H1 (cell line): ENCODE results near the gene PPP6R1. TPM values are rescaled to one million over a fixed set of nuclear protein-coding genes. Genes with fewer than 3 reads are reported as not detected.

Experiments used
- CTCF ChIA-PET: fragments of 300-600 bp; sonication (Branson Sonifier 250); formaldehyde crosslinking; loops from one replicate; lab custom pipeline; 2021; ENCODE audit not compliant: partially characterized antibody; lab: Charles Lee
- POLR2A ChIA-PET: fragments of 300-600 bp; sonication (Branson Sonifier 250); formaldehyde crosslinking; loops from one replicate; lab custom pipeline; 2021; ENCODE audit warnings: inconsistent platforms; ENCODE audit not compliant: partially characterized antibody; lab: Charles Lee
- DNase-seq, 2 experiments: peaks; one replicate each; pipeline versions ENCODE4 v3.0.0 to v3.0.0-alpha.2; 2010 to 2022; ENCODE audit warnings: low spot score in 2 of 2, low read depth in 1 of 2, mixed read lengths in 1 of 2
- FAIRE-seq: peaks from 2 replicates; lab custom pipeline; 2011; peaks lifted over from hg19 to GRCh38; lab: Jason Lieb, UNC
- H2AFZ ChIP-seq: 2 replicates; pipeline ENCODE4 v1.8.1; 2012; ENCODE audit warnings: low read length, inconsistent platforms
- H2AK5ac ChIP-seq: 2 replicates; pipeline ENCODE4 v1.6.1; 2013; ENCODE audit warnings: low read depth, low read length
- H2BK120ac ChIP-seq: replicated peaks from 2 replicates; pipeline ENCODE3; 2013; ENCODE audit warnings: low read depth, low read length, inconsistent platforms
- H2BK12ac ChIP-seq: 2 replicates; pipeline ENCODE4 v1.6.1; 2013; ENCODE audit warnings: low read depth, low read length
- H2BK15ac ChIP-seq: 2 replicates; pipeline ENCODE4 v1.6.1; 2013; ENCODE audit warnings: low read length
- H2BK20ac ChIP-seq: 2 replicates; pipeline ENCODE4 v1.6.1; 2013; ENCODE audit warnings: low read length
- H2BK5ac ChIP-seq: 2 replicates; pipeline ENCODE4 v1.6.1; 2013; ENCODE audit warnings: low read depth, low read length
- H3K14ac ChIP-seq: 2 replicates; pipeline ENCODE4 v1.6.1; 2013; ENCODE audit warnings: inconsistent platforms; ENCODE audit not compliant: insufficient read length
- H3K18ac ChIP-seq: 2 replicates; pipeline ENCODE4 v1.6.1; 2013; ENCODE audit warnings: low read length; ENCODE audit errors: extremely low read depth
- H3K23ac ChIP-seq: 2 replicates; pipeline ENCODE4 v1.6.1; 2013; ENCODE audit warnings: inconsistent platforms; ENCODE audit not compliant: insufficient read length
- H3K23me2 ChIP-seq: 2 replicates; pipeline ENCODE4 v1.6.1; 2013; ENCODE audit warnings: low read depth, low read length
- H3K27ac ChIP-seq: 2 replicates; pipeline ENCODE4 v1.6.1; 2011; ENCODE audit warnings: low read depth, low read length, inconsistent platforms
- H3K27me3 ChIP-seq, 4 experiments: replicated peaks in 1 of 4; 1 replicate in 1 of 4; 2 replicates in 3 of 4; pipeline versions ENCODE4 v1.6.1 to v1.8.1; 2011 to 2013; ENCODE audit warnings: low read length in 3 of 4, mild to moderate bottlenecking in 3 of 4, inconsistent platforms in 2 of 4, mixed read lengths in 2 of 4, moderate library complexity in 1 of 4; ENCODE audit not compliant: control insufficient read depth in 3 of 4, insufficient read depth in 3 of 4; ENCODE audit errors: extremely low read depth in 1 of 4
- H3K36me3 ChIP-seq, 4 experiments: 2 replicates each; pipeline versions ENCODE4 v1.6.1 to v1.8.1; 2011 to 2013; ENCODE audit warnings: mild to moderate bottlenecking in 4 of 4, low read length in 3 of 4, moderate library complexity in 2 of 4, control low read depth in 1 of 4, inconsistent platforms in 1 of 4; ENCODE audit not compliant: insufficient read depth in 4 of 4, control insufficient read depth in 2 of 4
- H3K4ac ChIP-seq: replicated peaks from 2 replicates; pipeline ENCODE3; 2013; ENCODE audit warnings: low read length, low read depth, mixed read lengths, inconsistent platforms; ENCODE audit not compliant: insufficient read length
- H3K4me1 ChIP-seq, 4 experiments: replicated peaks in 1 of 4; 1 replicate in 1 of 4; 2 replicates in 3 of 4; pipeline versions ENCODE4 v1.6.1 to v1.8.1; 2011 to 2013; ENCODE audit warnings: low read length in 3 of 4, inconsistent platforms in 2 of 4, mixed read lengths in 1 of 4; ENCODE audit not compliant: insufficient read depth in 4 of 4, control insufficient read depth in 3 of 4
- H3K4me2 ChIP-seq, 2 experiments: 2 replicates each; pipeline versions ENCODE4 v1.6.1 to v1.8.1; 2011 to 2013; ENCODE audit warnings: low read depth in 2 of 2, low read length in 2 of 2, control low read depth in 1 of 2, inconsistent platforms in 1 of 2, mild to moderate bottlenecking in 1 of 2; ENCODE audit not compliant: insufficient read depth in 1 of 2
- H3K4me3 ChIP-seq, 4 experiments: fragments of 200-600, 300-600 bp in 1 of 4; sonication (generic), shearing (Covaris generic), sonication (Bioruptor Twin) in 1 of 4; 2 replicates each; pipeline versions ENCODE4 v1.5.1 to v1.8.1; 2011 to 2016; ENCODE audit warnings: low read length in 4 of 4, low read depth in 3 of 4, control low read depth in 2 of 4, inconsistent platforms in 2 of 4, mild to moderate bottlenecking in 2 of 4, mixed read lengths in 1 of 4, moderate library complexity in 1 of 4; ENCODE audit not compliant: insufficient read depth in 2 of 4; ENCODE audit errors: extremely low read depth in 1 of 4
- H3K56ac ChIP-seq: replicated peaks from 2 replicates; pipeline ENCODE3; 2013; ENCODE audit warnings: low read depth, mild to moderate bottlenecking, mixed read lengths, low read length, inconsistent platforms; ENCODE audit not compliant: insufficient read length
- H3K79me1 ChIP-seq: 2 replicates; pipeline ENCODE4 v1.6.1; 2013; ENCODE audit warnings: low read depth, low read length, control low read depth
- H3K79me2 ChIP-seq, 2 experiments: 2 replicates each; pipeline versions ENCODE4 v1.6.1 to v1.8.1; 2012 to 2013; ENCODE audit warnings: low read length in 2 of 2, mild to moderate bottlenecking in 2 of 2, inconsistent platforms in 1 of 2; ENCODE audit not compliant: insufficient read depth in 2 of 2, control insufficient read depth in 1 of 2
- H3K9ac ChIP-seq, 4 experiments: replicated peaks in 1 of 4; 1 replicate in 1 of 4; 2 replicates in 3 of 4; pipeline versions ENCODE4 v1.6.1 to v1.8.1; 2011 to 2013; ENCODE audit warnings: low read depth in 3 of 4, low read length in 3 of 4, control low read depth in 2 of 4, mild to moderate bottlenecking in 2 of 4, moderate library complexity in 2 of 4, inconsistent platforms in 1 of 4; ENCODE audit errors: extremely low read depth in 1 of 4
- H3K9me3 ChIP-seq, 2 experiments: 2 replicates each; pipeline versions ENCODE4 v1.6.1 to v1.8.1; 2012 to 2013; ENCODE audit warnings: mild to moderate bottlenecking in 2 of 2, moderate library complexity in 2 of 2, control low read depth in 1 of 2, inconsistent platforms in 1 of 2, low read depth in 1 of 2, low read length in 1 of 2, mixed read lengths in 1 of 2; ENCODE audit not compliant: insufficient read depth in 2 of 2
- H4K20me1 ChIP-seq, 2 experiments: replicated peaks in 1 of 2; 2 replicates each; pipeline versions ENCODE3 to v1.8.1; 2011 to 2013; ENCODE audit warnings: inconsistent platforms in 2 of 2, low read length in 2 of 2, mild to moderate bottlenecking in 1 of 2; ENCODE audit not compliant: insufficient read depth in 2 of 2, control insufficient read depth in 1 of 2
- H4K5ac ChIP-seq: 2 replicates; pipeline ENCODE4 v1.6.1; 2013; ENCODE audit warnings: low read length, low read depth, mixed read lengths, inconsistent platforms; ENCODE audit not compliant: insufficient read length
- H4K8ac ChIP-seq: 2 replicates; pipeline ENCODE4 v1.8.0; 2013; ENCODE audit warnings: mild to moderate bottlenecking, moderate library complexity, low read length, inconsistent platforms; ENCODE audit not compliant: insufficient read depth; ENCODE audit errors: extremely low read depth
- H4K91ac ChIP-seq: replicated peaks from 2 replicates; pipeline ENCODE3; 2013; ENCODE audit warnings: low read length, mixed read lengths, inconsistent platforms; ENCODE audit not compliant: insufficient read length
- ATF2 ChIP-seq: IDR thresholded peaks from 2 replicates; pipeline ENCODE4 v1.6.1; 2012; ENCODE audit warnings: low read length, inconsistent platforms
- BCL11A ChIP-seq, 2 experiments: IDR thresholded peaks; one replicate each; pipeline ENCODE4 v1.6.1; 2011; ENCODE audit warnings: low read depth in 2 of 2, low read length in 2 of 2, mild to moderate bottlenecking in 2 of 2
- BRCA1 ChIP-seq: IDR thresholded peaks from 2 replicates; pipeline ENCODE4 v1.6.1; 2012; ENCODE audit warnings: low read depth, low read length, improper control_type of control experiment
- CEBPB ChIP-seq: IDR thresholded peaks from 2 replicates; pipeline ENCODE4 v1.6.1; 2012; ENCODE audit warnings: low read depth, low read length
- EP300 ChIP-seq, 2 experiments: IDR thresholded peaks; 1 replicate in 1 of 2; 2 replicates in 1 of 2; pipeline ENCODE4 v1.6.1; 2011 to 2012; ENCODE audit warnings: low read depth in 2 of 2, low read length in 2 of 2, mild to moderate bottlenecking in 2 of 2, borderline replicate concordance in 1 of 2, inconsistent platforms in 1 of 2, moderate library complexity in 1 of 2
- FOSL1 ChIP-seq: IDR thresholded peaks from 2 replicates; pipeline ENCODE4 v1.6.1; 2011; ENCODE audit warnings: mild to moderate bottlenecking, low read depth, low read length, moderate library complexity; ENCODE audit not compliant: insufficient read depth
- HDAC6 ChIP-seq: IDR thresholded peaks from one replicate; pipeline ENCODE4 v1.7.1; 2012; ENCODE audit warnings: low read depth, mild to moderate bottlenecking, inconsistent platforms, low read length, moderate library complexity
- JUND ChIP-seq: IDR thresholded peaks from 2 replicates; pipeline ENCODE4 v1.6.1; 2011; ENCODE audit warnings: mild to moderate bottlenecking, improper control_type of control experiment, low read length
- NANOG ChIP-seq: IDR thresholded peaks from 2 replicates; pipeline ENCODE4 v1.6.1; 2011; ENCODE audit warnings: low read length, low read depth, mild to moderate bottlenecking, inconsistent platforms; ENCODE audit not compliant: insufficient read depth, poor library complexity, severe bottlenecking
- PHF8 ChIP-seq: fragments of 200-600 bp; sonication (generic); conservative IDR thresholded peaks from 2 replicates; pipeline ENCODE4 v1.7.1; 2012; ENCODE audit warnings: low read depth, mild to moderate bottlenecking, inconsistent platforms, low read length, moderate library complexity
- POLR2AphosphoS5 ChIP-seq: IDR thresholded peaks from 2 replicates; pipeline ENCODE4 v1.6.1; 2011; ENCODE audit warnings: low read depth, low read length
- RFX5 ChIP-seq: IDR thresholded peaks from 2 replicates; pipeline ENCODE4 v1.6.1; 2011; ENCODE audit warnings: low read depth, low read length, improper control_type of control experiment, borderline replicate concordance
- WGBS, 2 experiments: shearing (Covaris generic) in 1 of 2; methylation state at CpG; one replicate each; pipeline versions ENCODE4 v1.1.6 to v1.1.7; 2013 to 2015; ENCODE audit warnings: low lambda C conversion rate in 2 of 2, mixed read lengths in 2 of 2, inconsistent platforms in 1 of 2, low coverage in 1 of 2, missing lambda C conversion rate in 1 of 2; ENCODE audit not compliant: insufficient replicate concordance in 2 of 2, insufficient coverage in 1 of 2, insufficient read length in 1 of 2; ENCODE audit errors: extremely low coverage in 1 of 2, missing lambda C conversion rate in 1 of 2; 5-methylcytosine and 5-hydroxymethylcytosine counted together
- polyA plus RNA-seq, 7 experiments: library from polyadenylated mRNA; depleted of rRNA in 3 of 7; stranded (reverse) in 5 of 7; unstranded in 2 of 7; fragments of >200 nt in 5 of 7; fragments of 200-250 nt in 2 of 7; gene quantifications; 1 replicate in 5 of 7; 2 replicates in 1 of 7; 4 replicates in 1 of 7; pipeline versions ENCODE4 v1.2.1 to v1.2.3, GENCODE V29; 2011 to 2013; ENCODE audit warnings: missing spikeins in 2 of 7, mixed read lengths in 2 of 7
- total RNA-seq: library from RNA; stranded (reverse); fragmentation: NEBNext Ultra II Directional; extraction: Animal tissue kit (Norgen Biotek cat#: 25700); gene quantifications from 2 replicates; pipeline ENCODE4 v1.2.1, GENCODE V29; 2021

The PPP6R1 gene
- total and polyA plus RNA-seq, 2 of the 8 experiments (the other 6 are each of a cell fraction or from before 2014, with no cell fraction given), result 36.4 to 74.4 TPM

- Histone ChIP-seq H3K79me2 (no peaks in the 10 kb centered on the region), H3K9me3 (no peaks in the 10 kb centered on the region), H3K23ac (no peak overlapping the region), H3K18ac (no peak overlapping the region), H3K79me1 (no peaks in the 10 kb centered on the region), H4K8ac (no peak overlapping the region), H4K20me1 (peaks cover 3 to 18% of the 10 kb centered on the region in 2 experiments), H2BK120ac (no peak overlapping the region), H4K91ac (no peak overlapping the region), H2AK5ac (no peak overlapping the region), H4K5ac (no peak overlapping the region), H3K27me3 (no peaks in the 10 kb centered on the region), H2BK5ac (no peak overlapping the region), H2AFZ (no peak overlapping the region), H3K4me3 (no peak overlapping the region), H3K4me1 (no peaks in the 10 kb centered on the region), H3K23me2 (no peaks in the 10 kb centered on the region), H2BK12ac (no peak overlapping the region), H3K36me3 (peaks cover 5 to 13% (median 8%) of the 10 kb centered on the region in 4 experiments; a peak in 5 of 8 replicates), H2BK20ac (no peak overlapping the region), H3K4me2 (no peak overlapping the region), H2BK15ac (no peak overlapping the region), H3K14ac (no peak overlapping the region), H3K4ac (no peak overlapping the region), H3K9ac (no peak overlapping the region), H3K56ac (no peak overlapping the region), H3K27ac (no peak overlapping the region)
- 83% methylated on average over 13 of the region's 18 CpGs; no CpG with 5 or more reads in 1 of the 2 experiments for WGBS, 2 experiments
- DNase-seq (no peak), FAIRE-seq (no peak)
- ChIA-PET CTCF (interaction anchor here (1.6 kb wide), 1 partner anchor 61 kb away, joined by 4 read pairs; the partner anchor contains the start of gene DNAAF3), POLR2A (interaction anchor here (1.3 kb wide), 1 partner anchor 33 kb away, joined by 4 read pairs; no protein-coding TSS in a partner anchor)
- TF ChIP-seq CEBPB (no peak), BCL11A (IDR thresholded peaks at IDR 0.05; ENCODE audit: low read depth in 2 of 2, low read length in 2 of 2) (no peak), FOSL1 (no peak), BRCA1 (no peak), ATF2 (no peak), POLR2AphosphoS5 (no peak), NANOG (no peak), EP300 (IDR thresholded peaks at IDR 0.05; ENCODE audit: borderline replicate concordance in 1 of 2, low read depth in 2 of 2, low read length in 2 of 2) (no peak), HDAC6 (no peak), JUND (no peak), RFX5 (no peak), PHF8 (no peak)
These were observed 32.0 kb downstream of the PPP6R1 start for GRCh38 chr19:55226788-55227187.
